Measurements from ENCODE around the gene DHX35.

DNA sequence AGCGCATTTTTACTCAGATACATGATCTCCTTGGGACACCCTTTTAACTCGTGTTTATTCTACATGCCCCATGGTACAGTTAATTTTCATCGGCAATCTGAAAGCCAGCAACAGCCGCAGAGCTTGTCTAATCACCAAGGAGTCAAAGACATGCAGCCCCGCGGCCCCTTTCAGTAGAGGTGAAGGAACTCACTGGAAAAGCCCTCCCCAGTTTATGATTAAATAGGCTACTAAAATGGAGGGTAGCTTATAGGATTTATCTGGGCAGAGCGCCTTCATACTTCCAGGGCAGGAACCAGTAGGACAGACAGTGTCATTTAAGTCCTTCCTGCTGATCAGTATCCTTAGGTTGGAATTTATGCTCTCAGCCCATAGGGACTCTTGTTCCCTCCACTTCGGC lies 83.5 kb downstream of the DHX35 start:
- TF ChIP-seq, protein P1, sequence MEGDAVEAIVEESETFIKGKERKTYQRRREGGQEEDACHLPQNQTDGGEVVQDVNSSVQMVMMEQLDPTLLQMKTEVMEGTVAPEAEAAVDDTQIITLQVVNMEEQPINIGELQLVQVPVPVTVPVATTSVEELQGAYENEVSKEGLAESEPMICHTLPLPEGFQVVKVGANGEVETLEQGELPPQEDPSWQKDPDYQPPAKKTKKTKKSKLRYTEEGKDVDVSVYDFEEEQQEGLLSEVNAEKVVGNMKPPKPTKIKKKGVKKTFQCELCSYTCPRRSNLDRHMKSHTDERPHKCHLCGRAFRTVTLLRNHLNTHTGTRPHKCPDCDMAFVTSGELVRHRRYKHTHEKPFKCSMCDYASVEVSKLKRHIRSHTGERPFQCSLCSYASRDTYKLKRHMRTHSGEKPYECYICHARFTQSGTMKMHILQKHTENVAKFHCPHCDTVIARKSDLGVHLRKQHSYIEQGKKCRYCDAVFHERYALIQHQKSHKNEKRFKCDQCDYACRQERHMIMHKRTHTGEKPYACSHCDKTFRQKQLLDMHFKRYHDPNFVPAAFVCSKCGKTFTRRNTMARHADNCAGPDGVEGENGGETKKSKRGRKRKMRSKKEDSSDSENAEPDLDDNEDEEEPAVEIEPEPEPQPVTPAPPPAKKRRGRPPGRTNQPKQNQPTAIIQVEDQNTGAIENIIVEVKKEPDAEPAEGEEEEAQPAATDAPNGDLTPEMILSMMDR (IDR thresholded peaks at IDR 0.05; ENCODE audit: low read depth, low read length, poor library complexity, severe bottlenecking): no peak
- TF ChIP-seq EZH2phosphoT487 (IDR thresholded peaks at IDR 0.05; ENCODE audit: borderline replicate concordance, low read length): no peak

All from DOHH2 (cell line).